ENCODE results near the gene HNRNPH1.
A peak's percentile ranks its signal among the peaks of the same experiment; 100 is the strongest.

Gene HNRNPH1

GRCh38 chr5:179621551-179622214 lies 1.8 kb downstream of the HNRNPH1 start:
- no peak for DNase-seq

GRCh38 chr5:179620703-179621350 lies 2.6 kb downstream of the HNRNPH1 start:
- DNase-seq, result no peak

- DNase-seq, result no peak
Observed at GRCh38 chr5:179620293-179620692, 3.2 kb downstream of the HNRNPH1 start.

GRCh38 chr5:179619776-179620175 lies 3.7 kb downstream of the HNRNPH1 start:
- DNase-seq, result no peak

GRCh38 chr5:179618923-179619554 lies 4.4 kb downstream of the HNRNPH1 start:
- no peak for DNase-seq

GRCh38 chr5:179617930-179618329 lies 5.5 kb downstream of the HNRNPH1 start:
- no peak for DNase-seq

GRCh38 chr5:179616002-179616594 lies 7.4 kb downstream of the HNRNPH1 start:
- no peak for DNase-seq

GRCh38 chr5:179615203-179615602 lies 8.3 kb downstream of the HNRNPH1 start:
- DNase-seq, result no peak

- no peak for DNase-seq
Observed at GRCh38 chr5:179614745-179615144, 8.7 kb downstream of the HNRNPH1 start.

- DNase-seq, result no peak
Observed at GRCh38 chr5:179613460-179614071, 9.9 kb downstream of the HNRNPH1 start.

- DNase-seq, result no peak
Observed at GRCh38 chr5:179612577-179613459, 10.7 kb downstream of the HNRNPH1 start.

GRCh38 chr5:179610903-179611265 lies 12.6 kb downstream of the HNRNPH1 start:
- DNase-seq, result no peak

- DNase-seq, result no peak
Observed at GRCh38 chr5:179610109-179610902, 13.2 kb downstream of the HNRNPH1 start.

- no peak for DNase-seq
Observed at GRCh38 chr5:179609834-179610108, 13.7 kb downstream of the HNRNPH1 start.

GRCh38 chr5:179608131-179608581 lies 15.3 kb downstream of the HNRNPH1 start:
- DNase-seq, result peak in 1 of 2 donors; percentile 28

- no peak for DNase-seq
Observed at GRCh38 chr5:179607160-179607931, 16.1 kb downstream of the HNRNPH1 start.

GRCh38 chr5:179606910-179607159 lies 16.6 kb downstream of the HNRNPH1 start:
- DNase-seq, result no peak

- no peak for DNase-seq
Observed at GRCh38 chr5:179606071-179606909, 17.2 kb downstream of the HNRNPH1 start.

- no peak for DNase-seq
Observed at GRCh38 chr5:179605026-179605833, 18.2 kb downstream of the HNRNPH1 start.

Data from activated CD4-positive, alpha-beta T cell treated with anti-CD3 and anti-CD28 coated beads for 4 hours (primary cell).